ENCODE data around the gene C3orf18.

- TF ChIP-seq POLR2AphosphoS5 (IDR thresholded peaks at IDR 0.05; ENCODE audit: low read depth, low read length) (no peak), SPI1 (IDR thresholded peaks at IDR 0.05; ENCODE audit: low read depth, low read length) (no peak), POLR2A (IDR thresholded peaks at IDR 0.05; ENCODE audit: low read depth, low read length) (no peak), TAF1 (IDR thresholded peaks at IDR 0.05; ENCODE audit: low read depth, low read length) (no peak)
These were observed 26.8 kb upstream of the C3orf18 start for GRCh38 chr3:50594253-50594785.

Data from GM12891 (cell line).